Pons (tissue), 1 donor: Measurements from ENCODE around the gene SPDYE17.
"Not testable (repeated sequence)": the region's sequence is repeated elsewhere in the genome, so short reads cannot be mapped to it uniquely, and the experiment has no call there.

Experiments used
- DNase-seq: peaks from one replicate; pipeline ENCODE4 v3.0.0-alpha.2; 2016; ENCODE audit warnings: low spot score

Gene SPDYE17

GRCh38 chr7:76998764-76999450 is 33.3 kb downstream of the SPDYE17 start:
- DNase-seq, result not testable (repeated sequence)

- DNase-seq, result no peak
These were observed 33.9 kb downstream of the SPDYE17 start for GRCh38 chr7:76998285-76998589.

DNA sequence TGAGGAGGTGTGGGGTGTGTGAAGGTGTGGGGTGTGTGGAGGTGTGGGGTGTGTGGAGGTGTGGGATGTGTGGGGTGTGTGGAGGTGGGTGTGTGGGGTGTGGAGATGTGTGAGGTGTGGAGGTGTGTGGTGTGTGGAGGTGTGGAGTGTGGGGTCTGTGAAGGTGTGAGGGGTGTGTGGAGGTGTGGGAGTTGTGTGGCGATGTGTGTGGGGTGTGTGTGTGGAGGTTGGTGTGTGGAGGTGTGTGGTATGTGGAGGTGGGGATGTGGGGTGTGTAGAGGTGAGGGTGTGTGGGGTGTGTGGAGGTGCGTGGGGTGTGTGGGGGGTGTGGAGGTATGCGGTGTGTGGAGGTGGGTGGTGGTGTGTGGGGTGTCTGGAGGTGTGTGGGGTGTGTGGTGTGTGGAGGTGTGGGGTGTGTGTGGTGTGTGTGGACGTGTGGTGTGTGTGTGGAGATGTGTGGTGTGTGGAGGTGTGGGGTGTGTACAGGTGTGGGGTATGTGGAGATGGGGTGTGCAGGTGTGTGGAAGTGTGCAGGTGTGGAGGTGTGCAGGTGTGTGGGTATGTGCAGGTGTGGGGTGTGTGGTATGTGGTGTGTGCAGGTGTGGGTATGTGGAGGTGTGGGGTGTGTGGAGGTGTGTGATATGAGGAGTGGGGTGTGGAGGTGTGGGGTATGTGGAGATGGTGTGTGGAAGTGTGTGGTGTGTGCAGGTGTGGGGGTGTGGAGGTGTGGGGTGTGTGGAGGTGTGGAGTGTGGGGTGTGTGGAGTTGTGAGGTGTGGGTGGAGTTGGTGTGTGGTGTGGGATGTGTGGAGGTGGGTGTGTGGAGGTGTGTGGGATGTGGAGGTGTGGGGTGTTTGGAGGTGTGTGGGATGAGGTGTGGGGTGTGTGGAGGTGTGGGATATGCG is 34.5 kb downstream of the SPDYE17 start:
- DNase-seq, result no peak

GRCh38 chr7:76996932-76997331 is 35.2 kb downstream of the SPDYE17 start:
- not testable (repeated sequence) for DNase-seq

- not testable (repeated sequence) for DNase-seq
These were observed 37.9 kb downstream of the SPDYE17 start for GRCh38 chr7:76994286-76994685.

GRCh38 chr7:76993831-76994230 is 38.3 kb downstream of the SPDYE17 start:
- DNase-seq, result not testable (repeated sequence)

- DNase-seq, result not testable (repeated sequence)
These were observed 39.3 kb downstream of the SPDYE17 start for GRCh38 chr7:76992871-76993270.

DNA sequence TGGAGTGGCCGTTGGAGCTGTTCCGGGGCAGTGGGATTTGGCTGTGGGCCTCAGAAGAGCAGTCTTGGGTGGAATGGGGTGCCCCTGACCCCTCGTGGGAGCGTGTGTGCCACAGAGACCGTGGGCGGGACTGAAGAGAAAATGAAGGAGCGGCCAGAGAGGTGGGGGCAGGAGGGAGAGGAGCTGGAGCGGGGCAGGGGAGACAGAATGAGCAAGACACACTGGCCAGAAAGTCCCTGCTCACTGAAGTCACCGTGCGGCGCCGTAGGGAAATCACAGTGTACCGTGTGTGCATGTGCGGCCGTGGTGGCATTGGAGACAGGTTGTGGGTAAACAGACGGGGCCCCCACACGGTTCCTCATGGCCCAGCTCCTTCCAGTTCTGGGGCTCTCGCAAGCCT is 40.0 kb downstream of the SPDYE17 start:
- not testable (repeated sequence) for DNase-seq

DNA sequence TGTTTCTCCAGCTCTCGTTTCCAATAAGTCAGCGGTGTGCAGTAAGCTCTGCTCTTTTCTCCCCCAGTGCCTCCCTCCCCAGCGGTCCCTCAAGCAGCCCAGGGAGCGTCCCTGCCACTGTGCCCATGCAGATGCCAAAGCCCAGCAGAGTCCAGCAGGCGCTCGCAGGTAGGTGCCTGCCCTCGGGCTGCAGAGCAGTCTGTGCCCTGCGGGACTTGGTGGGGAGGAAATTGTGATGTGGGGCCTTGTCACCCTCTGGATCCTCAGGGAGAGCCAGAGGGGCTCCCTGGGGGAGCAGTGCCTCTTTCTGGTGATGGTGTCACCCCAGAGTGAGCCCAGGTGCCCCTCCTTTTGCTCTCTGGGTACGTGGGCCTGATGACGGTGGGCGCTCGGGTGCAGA is 42.0 kb downstream of the SPDYE17 start:
- DNase-seq, result not testable (repeated sequence)

DNA sequence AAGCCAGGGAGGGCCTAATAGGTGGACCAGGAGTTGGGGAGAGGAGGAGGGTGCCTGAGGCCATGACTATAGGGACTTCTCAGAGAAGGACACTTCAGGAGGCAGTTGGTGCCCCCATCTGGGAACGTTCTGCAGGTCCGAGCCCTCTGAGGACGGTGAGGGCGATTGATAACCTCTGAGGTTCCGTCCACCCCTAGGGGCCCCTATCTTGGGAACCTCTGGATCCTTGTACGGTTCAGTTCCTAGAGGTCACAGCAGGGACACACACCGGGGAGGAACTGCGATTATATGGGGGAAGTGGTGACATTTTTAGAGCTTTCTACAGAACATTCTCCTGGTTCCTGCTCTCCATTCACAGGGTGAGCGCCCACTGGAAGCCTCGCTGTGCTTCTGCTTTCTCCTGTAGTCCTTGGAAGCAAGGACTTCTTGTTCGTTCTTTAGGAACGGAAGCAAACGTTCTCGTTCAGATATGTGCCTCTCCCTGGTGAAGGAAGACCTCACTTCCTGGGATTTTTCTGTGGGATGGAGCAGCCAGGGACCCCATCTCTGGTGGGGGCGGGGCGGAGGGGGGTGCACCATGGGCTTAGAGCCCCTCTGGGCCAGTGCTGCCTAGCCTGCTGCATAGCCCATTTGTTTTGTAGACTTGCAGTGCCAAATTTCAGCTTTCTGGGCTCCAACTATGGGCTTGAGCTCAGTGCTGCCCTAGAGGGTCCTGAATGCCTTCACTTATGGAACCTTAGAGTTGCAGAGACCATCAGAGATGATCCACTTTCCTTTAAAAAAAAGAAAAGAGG is 46.0 kb downstream of the SPDYE17 start:
- not testable (repeated sequence) for DNase-seq

DNA sequence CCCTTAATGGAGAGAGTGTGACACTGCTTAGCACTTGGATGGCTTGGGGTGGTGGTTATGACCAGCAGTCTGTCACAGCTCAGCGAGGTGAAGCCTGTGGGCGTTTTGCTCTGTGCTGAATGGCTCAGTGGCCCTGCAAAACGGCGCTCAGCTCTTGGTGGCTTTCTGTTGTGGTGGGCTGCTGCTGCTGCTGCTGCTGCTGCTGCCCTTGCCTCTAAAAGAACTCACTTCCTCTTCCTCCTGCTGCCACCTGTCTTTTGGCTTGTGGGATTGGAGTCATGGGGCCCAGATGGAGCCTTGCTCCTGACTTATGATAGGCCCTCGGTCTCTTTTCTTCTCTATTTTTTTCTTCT is 47.4 kb downstream of the SPDYE17 start:
- DNase-seq, result not testable (repeated sequence)

GRCh38 chr7:76983937-76984783 is 48.0 kb downstream of the SPDYE17 start:
- DNase-seq, result not testable (repeated sequence)

DNA sequence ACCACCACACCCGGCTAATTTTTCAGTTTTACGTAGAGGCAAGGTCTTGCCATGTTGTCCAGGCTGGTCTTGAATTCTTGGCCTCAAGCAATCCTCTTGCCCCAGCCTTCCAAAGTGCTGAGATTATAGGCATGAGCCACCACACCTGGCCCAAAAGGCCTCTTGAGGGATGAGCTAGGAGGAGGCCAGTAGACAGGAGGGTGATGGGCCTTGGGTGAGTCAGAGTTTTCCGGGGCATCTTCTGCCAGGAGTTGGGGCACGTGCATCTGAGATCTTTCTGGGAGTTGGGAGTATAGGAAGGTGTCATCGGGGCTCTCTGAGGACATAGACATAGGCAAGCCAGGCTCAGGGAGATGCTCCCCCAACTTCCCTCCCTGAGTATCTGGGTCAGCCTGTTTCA is 48.8 kb downstream of the SPDYE17 start:
- DNase-seq, result not testable (repeated sequence)

GRCh38 chr7:76982501-76982900 is 49.7 kb downstream of the SPDYE17 start:
- DNase-seq, result not testable (repeated sequence)

GRCh38 chr7:76981187-76981970 is 50.8 kb downstream of the SPDYE17 start:
- not testable (repeated sequence) for DNase-seq

DNA sequence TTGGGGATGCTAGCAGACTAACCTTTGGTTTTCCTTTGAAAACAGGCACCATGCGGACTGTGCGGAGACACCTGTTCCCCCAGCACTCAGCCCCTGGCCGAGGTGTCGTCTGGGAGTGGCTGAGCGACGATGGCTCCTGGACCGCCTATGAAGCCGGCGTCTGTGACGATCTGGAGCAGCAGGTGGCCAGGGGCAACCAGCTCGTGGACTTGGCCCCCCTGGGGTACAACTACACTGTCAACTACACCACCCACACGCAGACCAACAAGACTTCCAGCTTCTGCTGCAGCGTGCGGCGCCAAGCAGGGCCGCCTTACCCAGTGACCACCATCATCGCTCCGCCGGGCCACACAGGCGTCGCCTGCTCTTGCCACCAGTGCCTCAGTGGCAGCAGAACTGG is 51.6 kb downstream of the SPDYE17 start:
- not testable (repeated sequence) for DNase-seq

- DNase-seq, result not testable (repeated sequence)
These were observed 54.3 kb downstream of the SPDYE17 start for GRCh38 chr7:76977761-76978367.

DNA sequence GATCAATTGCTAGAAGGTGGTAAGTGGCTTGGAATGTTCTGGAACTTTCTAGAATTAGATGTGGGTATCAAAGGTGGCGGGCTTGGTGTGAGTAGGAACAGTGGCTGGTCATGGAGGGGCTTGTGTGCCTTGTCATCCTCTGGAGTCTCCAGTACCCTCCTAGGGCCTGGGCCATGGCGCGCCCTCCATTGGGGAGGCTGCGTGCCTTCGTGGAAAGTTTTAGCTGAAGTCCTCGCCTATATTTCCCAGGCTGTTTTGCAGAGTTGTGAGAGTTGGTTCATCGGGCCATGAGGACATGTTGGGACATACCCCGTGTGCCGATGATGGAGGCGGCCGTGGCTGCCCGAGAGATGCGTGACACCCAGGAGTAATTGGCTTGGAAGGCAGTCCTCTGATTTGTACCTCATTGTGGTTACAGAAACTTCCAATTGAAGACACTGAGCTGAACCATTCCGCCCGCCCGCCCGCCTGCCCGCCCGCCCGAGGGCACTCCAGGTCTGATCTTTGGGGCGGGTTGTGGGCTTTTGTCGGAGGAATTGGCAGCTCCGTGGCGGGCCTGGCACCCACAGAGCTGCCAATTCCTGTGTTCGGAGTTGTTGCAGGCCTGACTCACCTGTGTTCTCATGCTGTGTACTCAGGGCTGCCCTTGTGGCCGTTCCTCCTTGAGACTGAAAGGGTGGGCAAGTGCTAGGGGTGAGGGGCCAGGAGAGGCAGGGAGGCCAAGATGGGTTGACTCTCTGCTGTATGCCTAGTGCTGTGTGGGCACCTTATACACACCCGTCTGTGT is 57.2 kb downstream of the SPDYE17 start:
- not testable (repeated sequence) for DNase-seq

DNA sequence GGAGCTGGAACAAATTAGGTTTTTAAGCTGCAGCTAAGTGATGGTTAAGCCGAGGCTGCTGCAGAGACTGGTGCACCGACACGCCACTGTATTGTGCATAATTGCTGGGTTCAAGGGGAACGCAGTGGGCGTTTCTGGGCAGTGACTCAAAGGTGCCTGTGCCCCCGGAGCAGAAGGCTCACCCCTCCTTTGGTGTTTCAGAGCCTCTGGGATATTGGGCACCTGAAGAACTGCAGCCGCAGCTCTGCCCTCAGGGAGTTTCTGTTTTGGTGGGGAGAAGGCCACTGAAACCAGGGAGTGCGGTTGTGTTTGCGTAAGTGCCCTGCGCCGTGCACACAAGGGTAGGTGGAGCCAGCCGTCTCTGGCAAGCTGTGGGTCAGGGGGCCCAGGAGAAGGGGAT is 57.8 kb downstream of the SPDYE17 start:
- not testable (repeated sequence) for DNase-seq
